ENCODE measurements around the gene FCGR3B. TPM values are rescaled to one million over a fixed set of nuclear protein-coding genes. Genes with fewer than 3 reads are reported as not detected.
"Not testable (repeated sequence)": the region's sequence is repeated elsewhere in the genome, so short reads cannot be mapped to it uniquely, and the experiment has no call there.

FCGR3B gene
- 2.0 TPM for total RNA-seq

DNA sequence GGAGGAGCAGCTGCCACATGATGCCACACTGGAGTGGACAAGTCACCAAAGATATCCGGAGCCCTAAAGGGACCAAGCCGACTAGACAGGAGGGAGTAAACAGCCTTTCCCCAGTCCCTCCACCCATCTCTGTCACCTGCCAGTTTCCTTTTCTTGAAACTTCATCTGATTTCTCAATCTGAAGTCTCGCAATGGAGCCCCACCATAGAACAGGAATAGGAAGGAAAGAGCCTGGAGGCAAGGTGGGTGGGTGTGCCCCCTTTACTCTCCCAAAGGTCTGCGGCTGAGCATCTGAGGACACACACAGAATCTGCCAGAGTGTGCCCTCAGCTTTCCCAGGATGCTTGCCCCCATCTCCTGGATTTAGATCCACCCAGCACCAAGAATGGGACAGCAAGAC is at the start of gene FCGR3B:
Gene FCGR3B (minus strand): TSS at position 101 of the 400 bp plus-strand sequence. CDS start 82 bp downstream, at position 19.
- no peak for DNase-seq (ENCODE audit: low spot score)

DNA sequence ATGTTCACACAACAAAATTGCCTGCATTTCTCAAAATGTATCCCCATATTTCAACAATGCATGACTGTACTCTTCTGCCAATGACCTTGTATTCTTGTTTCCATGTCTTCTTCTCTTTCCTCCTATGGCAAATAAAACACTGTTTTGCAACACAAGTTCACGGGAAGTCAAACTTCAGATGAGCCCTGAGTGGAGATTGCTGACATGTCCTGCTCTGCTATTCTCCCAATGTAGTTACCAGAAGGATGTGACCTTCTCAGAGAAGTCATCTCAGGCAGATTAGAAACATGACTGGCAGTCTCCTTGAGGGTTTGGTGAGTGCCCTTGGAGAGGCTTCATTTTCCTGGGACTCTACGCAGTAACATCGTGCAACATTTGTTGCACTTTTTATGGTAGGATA is 47.5 kb upstream of the FCGR3B start:
- no peak for DNase-seq (ENCODE audit: low spot score)

DNA sequence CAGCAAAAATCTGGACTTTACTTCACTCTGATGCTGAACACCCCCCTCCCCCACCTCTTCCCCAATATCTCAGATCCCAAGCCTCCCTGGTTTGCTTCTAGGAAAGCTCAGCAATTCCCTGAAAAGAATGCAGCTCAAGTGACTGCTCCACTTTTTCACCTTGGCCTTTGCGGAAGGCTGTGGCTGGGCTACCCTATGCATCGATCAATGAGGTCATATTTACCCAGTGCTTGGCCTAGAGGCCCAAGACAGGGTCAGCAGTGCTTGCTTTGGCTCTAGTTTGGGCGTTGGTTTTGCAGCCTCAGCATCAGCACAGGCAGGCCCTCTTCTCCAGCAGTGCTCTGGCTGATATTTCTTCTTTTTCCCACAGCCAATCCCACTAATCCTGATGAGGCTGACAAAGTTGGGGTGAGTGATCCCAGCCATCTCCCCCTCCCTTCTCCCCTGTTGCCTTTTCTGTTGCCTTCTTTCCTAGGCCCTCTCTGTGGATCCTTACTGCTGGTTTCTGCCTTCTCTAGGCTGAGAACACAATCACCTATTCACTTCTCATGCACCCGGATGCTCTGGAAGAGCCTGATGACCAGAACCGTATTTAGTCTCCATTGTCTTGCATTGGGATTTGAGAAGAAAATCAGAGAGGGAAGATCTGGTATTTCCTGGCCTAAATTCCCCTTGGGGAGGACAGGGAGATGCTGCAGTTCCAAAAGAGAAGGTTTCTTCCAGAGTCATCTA is 46.1 kb upstream of the FCGR3B start:
- DNase-seq (ENCODE audit: low spot score): no peak

DNA sequence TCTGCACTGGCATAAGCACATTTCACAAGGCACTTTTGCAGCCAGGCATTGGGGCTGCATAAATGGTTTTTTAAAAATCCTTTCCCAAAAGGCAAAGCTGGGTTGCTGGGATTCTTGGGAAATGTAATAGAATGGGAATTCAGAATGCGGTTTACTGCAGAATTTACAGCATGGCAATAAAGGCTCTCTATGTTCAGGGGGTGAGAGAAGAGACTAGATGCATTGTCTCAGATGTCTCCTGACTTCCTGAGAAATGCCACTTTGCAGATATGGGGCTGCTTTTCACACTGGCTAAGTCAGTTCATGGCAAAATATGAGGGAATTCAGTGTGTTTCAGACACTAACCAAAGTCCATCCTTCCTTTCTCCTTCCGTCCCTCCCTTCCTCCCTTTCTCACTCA is 45.5 kb upstream of the FCGR3B start:
- no peak for DNase-seq (ENCODE audit: low spot score)

DNA sequence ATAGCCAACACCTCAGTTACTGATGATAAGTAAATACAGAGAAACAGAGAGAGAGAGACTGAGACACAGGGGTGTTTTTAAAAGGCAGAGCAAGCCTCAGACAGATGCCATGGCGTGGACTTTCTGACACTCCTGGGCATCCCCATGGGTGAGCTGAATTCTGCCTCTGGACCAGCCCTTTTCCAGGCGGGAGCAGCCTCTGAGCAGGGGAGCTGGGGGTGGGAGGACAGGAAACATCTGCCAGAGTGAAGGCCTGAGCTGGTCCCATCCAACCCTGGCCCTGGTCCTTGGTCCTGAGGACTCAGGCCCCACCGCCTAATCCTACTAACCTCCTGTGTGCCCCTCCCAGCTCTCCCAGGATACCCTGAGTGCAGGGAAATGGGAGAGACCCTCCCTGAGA is 43.9 kb upstream of the FCGR3B start:
- not testable (repeated sequence) for DNase-seq (ENCODE audit: low spot score)

DNA sequence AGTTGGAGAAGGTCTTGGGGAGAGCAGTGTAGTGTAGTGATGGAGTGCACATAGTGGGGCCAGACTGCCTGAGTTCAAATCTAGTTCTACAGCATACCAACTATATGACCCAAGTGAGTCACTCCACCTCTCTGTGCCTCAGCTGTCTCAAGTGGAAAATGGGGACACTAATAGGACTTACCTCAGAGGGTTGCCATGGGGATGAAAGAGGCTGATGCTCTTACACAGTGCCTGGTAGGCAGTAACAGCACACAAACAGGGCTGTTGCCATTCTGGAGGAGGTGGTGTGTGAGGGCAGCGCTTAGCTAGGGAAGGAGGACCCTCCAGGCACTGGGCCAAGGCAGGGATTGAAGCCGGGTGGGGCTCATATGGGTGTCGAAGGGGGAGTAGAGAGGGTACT is 43.5 kb upstream of the FCGR3B start:
- not testable (repeated sequence) for DNase-seq (ENCODE audit: low spot score)

DNA sequence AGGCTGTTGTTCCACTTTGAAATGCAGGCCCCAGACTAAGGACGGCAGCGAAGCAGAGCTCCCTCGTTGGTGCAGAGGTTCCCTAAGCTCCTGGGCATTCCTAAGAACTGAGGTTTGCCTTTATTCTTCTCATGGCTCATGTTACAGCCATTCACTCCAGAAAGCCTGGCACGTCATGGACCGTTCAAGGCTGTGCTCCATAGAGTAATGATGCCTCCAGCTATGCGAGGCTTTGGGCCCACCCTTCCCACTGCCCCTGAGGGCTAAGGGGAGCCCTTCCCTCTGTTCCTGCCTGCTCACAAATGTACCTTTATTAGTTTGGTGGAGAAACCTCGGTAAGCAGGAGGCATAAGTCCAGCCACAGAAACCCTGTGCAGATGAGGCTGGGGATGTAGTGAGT is 42.5 kb upstream of the FCGR3B start:
- not testable (repeated sequence) for DNase-seq (ENCODE audit: low spot score)

DNA sequence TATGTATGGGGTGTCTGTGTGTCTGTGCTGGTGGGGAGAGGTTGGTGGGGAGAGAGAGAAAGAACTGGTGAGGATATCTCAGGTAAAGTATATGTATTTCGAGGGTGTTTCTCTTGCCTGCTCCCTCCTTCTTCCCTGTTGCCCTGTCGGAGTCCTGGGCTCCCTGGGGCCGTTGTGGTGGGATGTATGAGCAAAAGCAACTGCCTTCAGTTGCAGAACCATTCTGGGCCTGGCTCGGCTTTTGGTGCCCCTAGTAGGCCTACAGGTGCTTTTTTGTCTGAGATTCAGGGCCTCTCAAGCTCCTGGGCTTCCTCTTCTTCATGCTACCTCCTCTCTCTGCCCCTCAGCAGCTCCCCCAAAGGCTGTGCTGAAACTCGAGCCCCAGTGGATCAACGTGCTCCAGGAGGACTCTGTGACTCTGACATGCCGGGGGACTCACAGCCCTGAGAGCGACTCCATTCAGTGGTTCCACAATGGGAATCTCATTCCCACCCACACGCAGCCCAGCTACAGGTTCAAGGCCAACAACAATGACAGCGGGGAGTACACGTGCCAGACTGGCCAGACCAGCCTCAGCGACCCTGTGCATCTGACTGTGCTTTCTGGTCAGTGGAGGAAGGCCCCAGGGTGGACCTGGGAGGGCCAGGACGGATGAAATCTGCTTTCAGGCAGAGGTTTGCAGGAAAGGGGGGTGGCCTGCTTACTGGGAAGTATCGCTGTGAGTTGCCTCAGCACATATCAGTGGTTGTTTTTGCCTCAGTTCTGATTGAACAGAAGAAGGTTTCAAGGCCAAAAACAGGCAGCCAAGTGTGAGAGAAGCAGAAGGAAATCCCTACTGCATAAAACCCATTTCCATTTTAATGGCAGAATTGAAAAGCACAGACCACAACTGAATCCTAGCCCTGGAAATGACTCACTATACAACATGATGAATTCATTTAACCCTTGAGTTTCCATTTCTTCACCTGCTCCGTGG is 40.4 kb upstream of the FCGR3B start:
- DNase-seq (ENCODE audit: low spot score): not testable (repeated sequence)

DNA sequence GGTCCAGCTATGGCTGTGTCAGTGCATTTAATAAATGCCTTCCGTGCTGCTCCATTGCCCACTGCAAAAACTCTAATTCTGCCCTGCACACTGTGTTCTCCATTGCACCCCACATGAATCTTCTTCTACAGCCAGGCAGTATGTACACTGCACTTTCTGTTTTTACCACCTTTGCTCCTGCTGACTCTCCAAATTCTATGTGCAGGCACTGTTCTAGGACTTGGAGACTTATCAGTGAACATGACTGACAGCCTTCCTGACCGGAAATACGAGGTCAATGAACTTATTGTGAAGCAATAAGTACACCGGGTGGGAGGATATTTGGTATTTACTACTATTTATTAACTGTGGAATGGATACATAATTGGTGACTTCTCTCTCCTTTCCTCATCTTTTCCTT is 33.7 kb upstream of the FCGR3B start:
- not testable (repeated sequence) for DNase-seq (ENCODE audit: low spot score)

DNA sequence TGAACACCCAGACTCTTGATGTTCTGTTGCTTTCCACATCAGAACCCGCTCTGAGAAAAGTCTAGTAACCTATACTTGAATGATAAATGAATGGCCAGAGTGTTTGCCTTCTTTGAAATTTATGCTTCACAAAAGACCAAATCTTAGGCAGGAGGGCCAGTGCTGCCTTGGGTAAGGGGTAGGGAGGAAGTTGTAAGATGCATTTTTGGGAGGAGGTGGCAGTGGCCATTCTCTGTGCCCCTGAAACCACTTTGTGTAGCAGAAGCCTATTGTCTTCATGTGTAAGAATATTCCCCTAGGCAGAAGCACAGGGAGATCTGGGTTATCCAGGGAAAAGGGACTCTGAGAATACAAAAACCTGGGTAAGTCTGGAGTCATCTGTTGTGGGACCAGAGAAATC is 32.6 kb upstream of the FCGR3B start:
- DNase-seq (ENCODE audit: low spot score): not testable (repeated sequence)

DNA sequence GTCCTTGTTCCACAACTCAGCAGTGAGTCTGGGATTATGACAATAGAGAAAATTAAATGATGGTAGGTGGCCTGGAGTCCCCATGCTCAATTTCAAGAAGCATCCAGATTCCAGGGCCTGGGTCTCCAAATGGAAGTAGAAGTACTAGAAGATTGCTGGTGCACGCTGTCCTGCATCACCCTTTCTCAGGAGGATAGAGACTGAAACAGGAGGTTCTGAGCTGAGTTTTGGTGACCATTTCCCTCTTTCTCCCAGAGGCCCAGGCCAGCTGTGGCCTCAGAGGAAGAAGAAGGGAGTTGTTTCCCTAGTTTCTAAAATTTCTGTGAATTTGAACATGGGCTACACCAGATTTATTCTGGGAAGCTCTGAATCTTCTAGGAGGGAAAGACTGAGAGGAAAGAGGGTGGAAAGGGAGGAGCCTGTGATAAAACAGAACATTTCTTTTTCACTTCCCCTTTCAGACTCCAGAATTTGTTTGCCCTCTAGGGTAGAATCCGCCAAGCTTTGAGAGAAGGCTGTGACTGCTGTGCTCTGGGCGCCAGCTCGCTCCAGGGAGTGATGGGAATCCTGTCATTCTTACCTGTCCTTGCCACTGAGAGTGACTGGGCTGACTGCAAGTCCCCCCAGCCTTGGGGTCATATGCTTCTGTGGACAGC is 31.8 kb upstream of the FCGR3B start, which contains the start of gene FCGR2B:
Gene FCGR2B (plus strand): TSS at position 460 of the 656 bp plus-strand sequence. CDS start 99 bp downstream, at position 559.
- DNase-seq (ENCODE audit: low spot score): not testable (repeated sequence)

DNA sequence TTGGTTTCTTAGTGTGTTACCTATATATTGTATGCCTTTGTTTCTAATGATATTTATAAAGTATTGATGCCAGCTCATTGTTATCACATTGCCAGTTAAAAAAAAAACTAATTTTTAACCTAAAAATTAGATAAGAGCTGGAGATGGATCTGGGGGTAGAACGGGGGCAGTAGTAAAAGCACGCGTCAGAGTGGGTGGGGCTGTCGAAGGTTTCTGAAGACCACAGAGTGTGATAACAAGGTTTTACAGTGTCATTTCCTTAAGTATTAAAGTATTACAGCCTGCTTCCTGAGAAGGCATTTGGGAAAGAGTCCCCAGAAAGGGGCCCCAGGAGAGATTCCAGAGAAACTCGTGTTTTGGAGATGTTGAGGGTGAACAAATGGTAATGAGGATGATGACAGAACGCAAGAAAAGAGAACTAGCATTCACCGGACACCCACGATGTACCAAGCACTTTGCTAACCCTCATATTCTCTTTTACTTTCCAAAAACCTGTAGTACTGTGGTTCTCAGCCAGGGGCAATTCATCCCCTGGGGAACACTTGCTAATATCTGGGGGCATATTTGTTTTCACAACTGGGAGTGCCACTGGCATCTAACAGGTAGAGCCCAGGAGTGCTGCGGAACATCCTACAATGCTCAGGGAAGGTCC is 30.8 kb upstream of the FCGR3B start:
- not testable (repeated sequence) for DNase-seq (ENCODE audit: low spot score)

DNA sequence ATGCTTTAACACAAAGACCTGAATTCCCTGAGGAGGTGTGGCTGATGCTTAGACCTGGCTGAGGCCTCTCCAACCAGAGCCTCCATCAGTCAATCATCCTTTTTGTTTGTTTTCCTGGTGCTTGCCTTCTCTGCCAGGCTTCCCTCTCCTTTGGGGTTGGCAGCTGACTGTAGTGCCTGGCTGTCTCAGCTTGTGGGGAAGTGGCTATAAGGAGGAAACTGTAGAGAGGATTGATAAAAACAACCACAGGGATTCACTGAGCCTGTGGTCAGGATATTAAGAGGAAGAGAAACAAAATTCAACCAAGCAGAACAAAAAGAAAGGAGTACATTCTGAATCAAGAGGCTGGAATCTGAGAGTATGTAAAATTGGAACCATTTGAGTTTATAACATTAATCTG is 27.5 kb upstream of the FCGR3B start:
- DNase-seq (ENCODE audit: low spot score): not testable (repeated sequence)

DNA sequence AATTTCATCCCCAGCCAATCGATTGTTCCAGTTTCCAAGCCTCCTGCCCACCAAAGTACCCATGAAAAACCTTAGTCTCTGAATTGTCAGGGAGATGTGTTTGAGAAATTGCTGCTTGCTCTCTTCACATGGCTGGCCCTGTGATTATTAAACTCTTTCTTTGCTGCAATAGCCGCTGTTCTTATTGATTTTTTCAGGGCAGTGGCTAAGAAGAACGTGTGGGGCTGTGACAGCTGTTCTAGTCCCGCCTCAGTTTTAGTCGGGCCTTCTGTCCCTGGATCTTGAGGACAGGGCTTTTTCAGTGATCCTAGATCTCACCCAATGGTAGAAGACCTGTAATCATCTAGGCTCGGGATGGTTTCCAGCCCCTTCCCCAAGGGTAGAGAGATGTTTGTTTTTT is 23.0 kb upstream of the FCGR3B start:
- not testable (repeated sequence) for DNase-seq (ENCODE audit: low spot score)

DNA sequence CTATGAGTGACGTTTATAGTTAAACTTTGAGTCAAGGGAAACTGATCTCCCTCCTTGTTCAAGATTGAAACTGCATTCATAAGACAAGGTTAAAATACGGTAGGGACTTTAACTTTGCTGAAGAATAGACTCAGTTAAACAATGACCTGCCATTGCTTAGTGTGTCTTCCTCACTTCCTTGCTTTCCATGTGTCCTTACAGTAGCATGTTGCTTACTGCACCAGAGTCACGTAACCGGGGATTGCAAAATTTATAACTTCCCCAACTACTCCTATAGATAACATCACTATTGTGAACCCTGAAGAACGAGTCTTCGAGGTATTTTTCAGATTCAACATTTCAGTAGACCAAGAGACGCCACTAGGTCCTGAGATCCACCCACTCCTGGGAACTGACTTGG is 22.6 kb upstream of the FCGR3B start:
- DNase-seq (ENCODE audit: low spot score): not testable (repeated sequence)

DNA sequence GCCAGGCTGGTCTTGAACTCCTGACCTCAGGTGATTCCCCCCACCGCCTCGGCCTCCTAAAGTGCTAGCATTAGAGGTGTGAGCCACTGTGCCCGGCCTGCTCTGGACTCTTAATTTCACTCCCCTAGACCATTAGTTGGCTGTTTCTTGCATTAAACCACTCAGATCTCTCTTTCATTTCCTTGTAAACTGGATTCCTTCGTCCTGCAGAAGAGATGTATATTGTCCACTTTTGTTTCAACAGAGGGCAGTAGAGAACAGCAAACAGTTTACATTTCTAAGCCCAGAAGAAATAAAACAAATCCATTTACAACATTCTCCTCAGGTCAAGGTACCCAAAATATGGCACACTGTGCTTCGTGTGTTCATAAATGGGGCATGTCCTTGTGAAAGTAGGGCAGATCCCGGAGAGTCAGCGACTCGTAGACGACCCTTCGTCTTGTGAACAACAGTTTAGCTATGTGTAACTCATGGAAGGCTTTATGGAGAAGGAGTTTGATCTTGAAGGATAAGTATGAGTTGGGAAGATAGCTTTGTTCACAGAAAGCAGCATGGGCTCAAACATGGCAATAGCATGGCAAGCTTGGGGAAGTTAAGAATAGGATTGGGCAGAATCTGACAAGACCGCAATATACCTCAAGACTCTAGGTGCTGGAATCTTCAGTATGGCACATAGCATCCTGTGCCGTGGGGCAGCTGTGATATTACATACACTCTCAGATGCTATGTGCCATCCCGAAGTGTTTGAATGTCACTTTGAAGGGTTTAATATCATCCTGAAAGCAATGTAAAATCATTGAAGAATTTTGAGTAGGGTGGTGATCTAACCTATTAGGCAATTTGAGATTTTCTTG is 16.8 kb upstream of the FCGR3B start:
- DNase-seq (ENCODE audit: low spot score): not testable (repeated sequence)

DNA sequence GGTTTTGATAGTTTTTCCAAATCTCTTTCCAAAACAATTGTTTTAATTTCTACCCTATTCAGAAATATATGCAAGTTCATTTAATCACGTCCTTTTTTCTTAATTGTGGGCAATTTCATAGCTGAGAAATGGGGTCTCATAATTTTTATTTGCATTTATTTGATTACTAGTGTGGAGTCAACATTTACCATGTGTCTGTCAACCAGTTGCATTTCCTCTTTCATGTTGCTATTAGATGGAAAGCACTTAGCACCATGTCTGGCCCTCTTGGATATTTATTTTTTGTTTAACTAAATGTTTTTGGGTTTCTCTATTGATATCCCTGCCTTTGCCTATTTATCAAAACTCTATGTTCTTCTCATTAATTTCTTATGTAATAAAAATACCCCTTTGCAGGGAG is 13.9 kb upstream of the FCGR3B start:
- DNase-seq (ENCODE audit: low spot score): not testable (repeated sequence)

DNA sequence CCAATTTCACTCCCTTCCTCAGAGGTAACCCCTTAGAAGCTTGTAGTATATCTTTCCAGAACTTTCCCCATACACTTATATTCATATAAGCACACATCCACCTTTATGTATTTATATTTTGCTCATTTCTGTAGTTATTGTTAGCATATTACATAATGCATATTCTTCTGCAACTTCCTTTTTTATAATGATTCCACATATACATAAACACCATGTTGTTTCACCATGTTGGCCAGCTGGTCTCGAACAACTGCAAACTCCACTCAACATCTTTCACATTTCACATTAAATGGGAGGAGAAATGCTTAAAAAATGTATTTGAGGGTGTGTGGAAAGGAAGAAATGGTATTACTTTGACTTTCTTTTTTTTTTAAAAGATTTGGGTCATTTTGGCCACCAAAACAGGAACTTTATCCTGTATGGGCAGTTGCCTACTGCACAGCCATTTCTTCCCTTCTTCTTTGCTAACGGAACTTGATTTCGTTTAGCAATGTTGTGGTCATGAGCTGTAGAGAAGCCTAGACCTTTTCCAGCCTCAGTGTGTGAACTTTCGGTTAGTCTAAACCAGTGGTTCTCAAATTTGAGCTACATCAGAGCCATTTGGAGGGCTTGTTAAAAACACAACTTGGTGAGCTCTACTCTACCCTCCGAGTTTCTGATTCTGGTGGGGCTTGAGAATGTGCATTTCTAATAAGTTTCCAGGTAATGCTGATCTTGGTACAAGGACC is 12.7 kb upstream of the FCGR3B start:
- not testable (repeated sequence) for DNase-seq (ENCODE audit: low spot score)

DNA sequence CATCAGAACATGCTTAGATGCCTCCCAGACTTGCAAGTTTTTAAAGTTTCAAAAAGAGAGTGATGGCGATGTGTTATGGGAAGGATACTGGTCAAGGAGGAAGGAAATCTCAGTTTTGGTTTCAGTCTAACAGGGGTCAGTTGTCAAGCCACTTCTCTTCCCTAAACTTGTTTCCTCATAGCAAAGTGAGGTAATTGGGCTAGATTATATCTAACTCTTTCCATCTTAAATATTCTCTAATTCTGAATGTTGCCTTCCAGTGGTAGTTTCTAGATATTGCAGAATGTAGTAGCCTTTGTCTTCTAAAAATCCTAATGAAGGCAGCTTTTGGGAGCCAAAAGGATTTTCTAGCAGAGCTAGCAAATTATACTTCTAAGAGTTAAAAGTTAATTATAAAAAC is 11.7 kb upstream of the FCGR3B start:
- DNase-seq (ENCODE audit: low spot score): not testable (repeated sequence)

DNA sequence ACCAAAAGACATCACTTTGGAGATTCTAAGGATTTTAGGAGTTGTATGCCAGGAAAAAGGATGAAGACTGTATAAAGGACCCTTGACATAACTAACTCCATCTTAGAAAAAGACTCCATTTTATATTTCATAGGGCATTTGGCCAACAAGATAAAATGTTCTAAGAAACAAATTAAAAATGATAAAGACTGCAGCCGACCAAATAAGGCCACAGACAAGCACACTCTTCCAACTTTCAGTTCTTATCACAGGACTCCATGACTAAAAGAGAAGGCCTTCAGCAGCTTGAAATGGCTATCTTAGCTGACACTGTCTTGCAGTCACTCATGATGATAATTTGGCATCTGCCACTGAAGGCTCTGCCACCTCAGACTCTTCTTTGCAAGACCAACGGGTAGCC is 8.2 kb upstream of the FCGR3B start:
- not testable (repeated sequence) for DNase-seq (ENCODE audit: low spot score)
